PFSK-1 (cell line): ENCODE data around the gene NTM.

Experiments used
- FOXP2 ChIP-seq: optimal IDR thresholded peaks from 2 replicates; pipeline ENCODE3; 2011; ENCODE audit warnings: borderline replicate concordance, control low read depth, inconsistent platforms; ENCODE audit not compliant: insufficient read depth; ENCODE audit errors: extremely low read length, extremely low read depth
- POLR2AphosphoS5 ChIP-seq: IDR thresholded peaks from 2 replicates; pipeline ENCODE4 v1.6.1; 2012; ENCODE audit warnings: low read depth, mild to moderate bottlenecking, control low read depth, low read length, moderate library complexity
- SIN3A ChIP-seq: IDR thresholded peaks from 2 replicates; pipeline ENCODE4 v1.6.1; 2012; ENCODE audit warnings: mild to moderate bottlenecking, low read length, moderate library complexity, borderline replicate concordance; ENCODE audit not compliant: insufficient read depth
- TAF1 ChIP-seq: IDR thresholded peaks from 2 replicates; pipeline ENCODE4 v1.6.1; 2012; ENCODE audit warnings: low read length, control low read depth, borderline replicate concordance; ENCODE audit not compliant: insufficient read depth
- TF ChIP-seq, protein P1 (sequence below), 2 experiments: IDR thresholded peaks; 2 replicates each; pipeline versions ENCODE4 v1.6.1 to v1.8.0; 2011 to 2012; ENCODE audit warnings: low read depth in 2 of 2, low read length in 2 of 2, control low read depth in 1 of 2, inconsistent platforms in 1 of 2, mild to moderate bottlenecking in 1 of 2, moderate library complexity in 1 of 2; ENCODE audit not compliant: insufficient read depth in 1 of 2

NTM gene

DNA sequence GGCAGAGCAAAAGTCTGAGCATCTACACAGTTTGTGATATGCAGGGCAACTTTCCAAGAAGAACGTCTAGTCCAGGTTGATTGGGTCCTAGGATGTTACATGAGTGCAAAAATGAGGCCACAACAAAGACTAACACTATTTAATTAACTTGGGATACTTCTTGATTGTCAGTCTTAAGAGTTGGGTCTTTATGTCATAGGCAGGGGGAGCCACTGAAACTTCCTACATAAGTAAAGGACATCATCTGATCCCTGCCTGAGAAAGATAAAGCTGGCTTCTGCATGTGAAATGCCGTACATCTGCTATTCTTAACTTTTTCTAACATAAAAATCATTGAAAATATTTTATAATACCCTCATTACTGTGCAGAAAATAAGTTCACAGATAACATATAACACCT is 525.5 kb downstream of the NTM start:
- TF ChIP-seq FOXP2 (no peak), POLR2AphosphoS5 (no peak), SIN3A (no peak)

DNA sequence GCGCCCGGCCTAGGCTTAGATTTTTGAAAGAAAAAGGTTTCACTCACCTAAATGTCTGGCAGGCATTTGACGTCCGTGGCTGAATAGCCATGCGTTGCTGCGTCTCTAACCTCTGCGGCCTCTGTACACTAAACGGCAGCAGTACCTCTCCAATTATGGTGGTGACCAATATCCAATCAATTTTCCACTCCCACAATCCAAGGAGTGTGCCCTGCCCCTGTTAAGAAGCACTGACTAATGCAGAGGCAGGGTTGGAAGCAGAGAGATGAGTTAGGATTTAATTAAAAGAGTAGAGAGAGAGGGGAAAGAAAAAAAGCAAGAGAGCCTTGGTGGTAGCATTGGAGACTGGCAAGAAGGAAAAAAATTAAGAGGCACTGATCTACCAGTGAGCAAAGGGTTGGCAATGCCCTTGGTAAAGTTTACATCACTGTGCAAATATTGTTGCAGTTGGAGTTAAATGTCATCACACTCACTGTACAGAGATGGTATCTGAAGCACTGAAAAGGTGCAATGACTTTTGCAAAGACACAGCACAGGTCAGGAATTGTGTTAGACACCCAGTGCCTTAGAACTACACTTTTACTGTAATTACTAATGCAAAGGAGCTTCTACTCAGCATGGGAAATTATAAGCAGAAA is 526.7 kb downstream of the NTM start:
- TF ChIP-seq, protein P1, sequence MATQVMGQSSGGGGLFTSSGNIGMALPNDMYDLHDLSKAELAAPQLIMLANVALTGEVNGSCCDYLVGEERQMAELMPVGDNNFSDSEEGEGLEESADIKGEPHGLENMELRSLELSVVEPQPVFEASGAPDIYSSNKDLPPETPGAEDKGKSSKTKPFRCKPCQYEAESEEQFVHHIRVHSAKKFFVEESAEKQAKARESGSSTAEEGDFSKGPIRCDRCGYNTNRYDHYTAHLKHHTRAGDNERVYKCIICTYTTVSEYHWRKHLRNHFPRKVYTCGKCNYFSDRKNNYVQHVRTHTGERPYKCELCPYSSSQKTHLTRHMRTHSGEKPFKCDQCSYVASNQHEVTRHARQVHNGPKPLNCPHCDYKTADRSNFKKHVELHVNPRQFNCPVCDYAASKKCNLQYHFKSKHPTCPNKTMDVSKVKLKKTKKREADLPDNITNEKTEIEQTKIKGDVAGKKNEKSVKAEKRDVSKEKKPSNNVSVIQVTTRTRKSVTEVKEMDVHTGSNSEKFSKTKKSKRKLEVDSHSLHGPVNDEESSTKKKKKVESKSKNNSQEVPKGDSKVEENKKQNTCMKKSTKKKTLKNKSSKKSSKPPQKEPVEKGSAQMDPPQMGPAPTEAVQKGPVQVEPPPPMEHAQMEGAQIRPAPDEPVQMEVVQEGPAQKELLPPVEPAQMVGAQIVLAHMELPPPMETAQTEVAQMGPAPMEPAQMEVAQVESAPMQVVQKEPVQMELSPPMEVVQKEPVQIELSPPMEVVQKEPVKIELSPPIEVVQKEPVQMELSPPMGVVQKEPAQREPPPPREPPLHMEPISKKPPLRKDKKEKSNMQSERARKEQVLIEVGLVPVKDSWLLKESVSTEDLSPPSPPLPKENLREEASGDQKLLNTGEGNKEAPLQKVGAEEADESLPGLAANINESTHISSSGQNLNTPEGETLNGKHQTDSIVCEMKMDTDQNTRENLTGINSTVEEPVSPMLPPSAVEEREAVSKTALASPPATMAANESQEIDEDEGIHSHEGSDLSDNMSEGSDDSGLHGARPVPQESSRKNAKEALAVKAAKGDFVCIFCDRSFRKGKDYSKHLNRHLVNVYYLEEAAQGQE (IDR thresholded peaks at IDR 0.05; ENCODE audit: insufficient read depth in 1 of 2, low read depth in 2 of 2, low read length in 2 of 2) = no peak
- TF ChIP-seq POLR2AphosphoS5 = no peak
- TF ChIP-seq FOXP2 = no peak
- no peak for TF ChIP-seq SIN3A
- TF ChIP-seq TAF1 = no peak

DNA sequence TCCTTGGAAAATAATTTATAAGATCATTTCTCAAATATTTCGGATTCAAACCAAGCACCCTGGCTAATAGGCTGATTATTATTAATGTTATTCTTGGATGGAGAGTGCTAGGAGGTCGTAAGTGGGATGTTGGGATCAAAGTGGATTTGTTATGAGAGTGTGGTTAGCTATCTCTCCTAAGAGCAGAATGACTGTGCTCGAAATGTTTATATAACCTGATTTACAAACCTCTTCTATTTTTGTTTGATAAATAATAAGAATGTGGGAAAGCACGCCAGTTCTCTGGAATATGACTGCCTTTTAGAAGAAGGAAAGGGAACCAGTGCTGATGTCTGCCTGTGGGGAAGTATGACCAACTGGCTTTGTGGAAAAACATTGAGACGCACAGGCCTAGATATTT is 527.5 kb downstream of the NTM start:
- TF ChIP-seq SIN3A (no peak), FOXP2 (no peak), TAF1 (no peak), POLR2AphosphoS5 (no peak)
- TF ChIP-seq, protein P1 (IDR thresholded peaks at IDR 0.05; ENCODE audit: insufficient read depth in 1 of 2, low read depth in 2 of 2, low read length in 2 of 2) = no peak

DNA sequence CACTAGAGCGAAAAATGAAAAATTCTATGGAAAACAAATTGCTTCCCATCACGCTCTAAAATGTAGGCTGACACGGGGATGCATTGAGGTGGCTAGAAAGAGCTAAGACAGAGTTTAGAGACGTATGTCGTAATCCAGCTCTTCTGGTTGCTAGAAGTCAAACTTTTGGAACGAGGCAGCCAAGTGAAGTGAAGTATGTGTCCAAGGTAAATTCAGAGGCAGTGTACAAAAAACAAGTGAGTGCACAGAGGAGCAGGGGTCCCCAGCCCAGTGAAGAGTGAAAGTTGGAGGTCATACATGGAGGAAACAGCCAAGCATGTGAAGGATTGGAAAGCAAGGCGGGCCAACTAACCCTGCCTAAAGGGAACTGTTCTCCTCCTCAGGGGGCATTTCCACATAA is 528.5 kb downstream of the NTM start:
- no peak for TF ChIP-seq FOXP2
- TF ChIP-seq POLR2AphosphoS5 = no peak
- TF ChIP-seq SIN3A = no peak
- TF ChIP-seq, protein P1 (IDR thresholded peaks at IDR 0.05; ENCODE audit: insufficient read depth in 1 of 2, low read depth in 2 of 2, low read length in 2 of 2) = no peak
- TF ChIP-seq TAF1 = no peak

DNA sequence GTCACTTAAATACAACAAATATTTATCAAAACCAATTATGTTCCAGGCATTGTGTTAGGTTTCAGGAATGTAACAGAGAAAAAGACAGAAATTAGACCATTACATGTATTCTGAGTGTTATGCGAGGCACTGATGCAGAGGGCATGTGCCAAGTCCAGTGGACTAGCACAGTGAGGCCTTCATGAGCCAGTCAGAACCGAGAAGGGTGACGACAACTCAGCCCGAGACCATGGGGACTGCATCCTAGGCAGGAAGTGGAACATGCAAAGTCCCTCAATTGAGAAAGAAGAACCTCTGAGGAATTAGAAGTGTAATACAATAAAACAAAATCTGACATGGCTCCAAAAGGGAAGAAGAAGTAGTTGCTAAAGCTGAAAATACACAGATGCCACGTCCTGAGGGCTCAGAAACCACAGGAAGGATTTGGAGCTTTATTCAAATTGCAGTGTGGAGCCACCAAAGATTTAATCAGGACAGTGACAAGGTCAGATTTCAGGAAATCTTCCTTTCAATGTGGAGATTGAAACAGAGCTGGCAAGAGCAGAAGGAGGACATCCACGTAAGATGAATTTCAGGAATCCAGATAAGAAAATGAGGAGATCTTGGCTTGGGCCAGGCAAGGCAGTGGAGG is 529.6 kb downstream of the NTM start:
- TF ChIP-seq TAF1 = no peak
- TF ChIP-seq, protein P1 (IDR thresholded peaks at IDR 0.05; ENCODE audit: insufficient read depth in 1 of 2, low read depth in 2 of 2, low read length in 2 of 2) = no peak
- no peak for TF ChIP-seq FOXP2
- no peak for TF ChIP-seq POLR2AphosphoS5
- no peak for TF ChIP-seq SIN3A
